ENCODE data around the gene HGFAC.

Gene HGFAC

GRCh38 chr4:3442959-3443749 lies 1.4 kb downstream of the HGFAC start:
- DNase-seq (ENCODE audit: low read depth) = peak; percentile 30
- TF ChIP-seq, protein P1, sequence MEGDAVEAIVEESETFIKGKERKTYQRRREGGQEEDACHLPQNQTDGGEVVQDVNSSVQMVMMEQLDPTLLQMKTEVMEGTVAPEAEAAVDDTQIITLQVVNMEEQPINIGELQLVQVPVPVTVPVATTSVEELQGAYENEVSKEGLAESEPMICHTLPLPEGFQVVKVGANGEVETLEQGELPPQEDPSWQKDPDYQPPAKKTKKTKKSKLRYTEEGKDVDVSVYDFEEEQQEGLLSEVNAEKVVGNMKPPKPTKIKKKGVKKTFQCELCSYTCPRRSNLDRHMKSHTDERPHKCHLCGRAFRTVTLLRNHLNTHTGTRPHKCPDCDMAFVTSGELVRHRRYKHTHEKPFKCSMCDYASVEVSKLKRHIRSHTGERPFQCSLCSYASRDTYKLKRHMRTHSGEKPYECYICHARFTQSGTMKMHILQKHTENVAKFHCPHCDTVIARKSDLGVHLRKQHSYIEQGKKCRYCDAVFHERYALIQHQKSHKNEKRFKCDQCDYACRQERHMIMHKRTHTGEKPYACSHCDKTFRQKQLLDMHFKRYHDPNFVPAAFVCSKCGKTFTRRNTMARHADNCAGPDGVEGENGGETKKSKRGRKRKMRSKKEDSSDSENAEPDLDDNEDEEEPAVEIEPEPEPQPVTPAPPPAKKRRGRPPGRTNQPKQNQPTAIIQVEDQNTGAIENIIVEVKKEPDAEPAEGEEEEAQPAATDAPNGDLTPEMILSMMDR (conservative IDR thresholded peaks at IDR 0.05; ENCODE audit: low read depth, low read length) = peak; percentile 84

DNA sequence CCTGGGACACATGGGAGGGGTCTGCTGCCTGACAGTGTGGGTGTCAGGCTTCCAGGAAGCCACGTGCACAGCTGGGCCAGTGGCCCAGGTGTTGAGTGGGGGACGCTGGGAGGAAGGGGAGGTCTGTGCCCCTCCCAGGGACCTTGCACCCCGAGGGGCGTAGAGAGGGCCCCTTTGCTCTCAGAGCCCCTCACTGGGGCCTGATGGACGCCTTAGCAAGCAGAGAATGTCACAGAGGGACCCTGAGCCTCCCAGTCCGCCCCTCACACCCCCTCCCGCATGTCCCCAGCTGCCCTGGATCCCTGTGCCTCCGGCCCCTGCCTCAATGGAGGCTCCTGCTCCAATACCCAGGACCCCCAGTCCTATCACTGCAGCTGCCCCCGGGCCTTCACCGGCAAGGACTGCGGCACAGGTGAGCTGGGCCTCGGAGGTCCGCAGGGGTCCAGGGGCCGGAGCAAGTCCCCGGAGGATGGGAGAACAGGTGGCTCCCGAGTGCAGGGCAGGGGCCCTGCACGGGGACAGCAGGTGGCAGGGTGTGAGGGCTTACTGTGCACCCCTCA lies 2.1 kb downstream of the HGFAC start:
- TF ChIP-seq, protein P1 (conservative IDR thresholded peaks at IDR 0.05; ENCODE audit: low read depth, low read length) = no peak
- no peak overlapping the region for H3K4me3 ChIP-seq (ENCODE audit: low read depth, low read length)
- DNase-seq (ENCODE audit: low read depth) = no peak

More at GRCh38 chr4:3442959-3443749, 1.4 kb downstream of the HGFAC start:
- H3K4me3 ChIP-seq (ENCODE audit: low read depth, low read length) = no peak overlapping the region

DNA sequence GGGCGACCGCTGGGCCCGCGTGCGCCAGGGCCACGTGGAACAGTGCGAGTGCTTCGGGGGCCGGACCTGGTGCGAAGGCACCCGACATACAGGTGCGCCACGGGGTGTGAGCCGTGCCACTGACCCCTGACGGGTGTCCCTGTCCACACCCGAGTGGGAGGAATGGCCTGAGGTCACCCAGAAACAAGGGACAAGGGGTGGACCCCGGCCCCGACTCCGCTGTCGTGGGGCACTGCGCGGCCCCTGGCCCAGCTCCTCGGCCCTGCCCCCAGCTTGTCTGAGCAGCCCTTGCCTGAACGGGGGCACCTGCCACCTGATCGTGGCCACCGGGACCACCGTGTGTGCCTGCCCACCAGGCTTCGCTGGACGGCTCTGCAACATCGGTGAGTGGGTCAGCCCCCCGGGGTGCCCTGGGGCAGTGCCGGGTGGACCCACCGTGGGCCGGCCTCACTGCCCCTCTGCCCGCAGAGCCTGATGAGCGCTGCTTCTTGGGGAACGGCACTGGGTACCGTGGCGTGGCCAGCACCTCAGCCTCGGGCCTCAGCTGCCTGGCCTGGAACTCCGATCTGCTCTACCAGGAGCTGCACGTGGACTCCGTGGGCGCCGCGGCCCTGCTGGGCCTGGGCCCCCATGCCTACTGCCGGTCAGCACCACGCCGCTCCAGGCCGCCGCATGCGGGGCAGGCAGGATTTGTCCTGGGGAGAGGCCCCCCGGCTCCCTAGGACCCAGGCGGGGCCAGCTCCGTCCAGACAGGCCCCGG lies 2.8 kb downstream of the HGFAC start:
- TF ChIP-seq, protein P1 (conservative IDR thresholded peaks at IDR 0.05; ENCODE audit: low read depth, low read length) = no peak
- no peak for DNase-seq (ENCODE audit: low read depth)
- no peak overlapping the region for H3K4me3 ChIP-seq (ENCODE audit: low read depth, low read length)

DNA sequence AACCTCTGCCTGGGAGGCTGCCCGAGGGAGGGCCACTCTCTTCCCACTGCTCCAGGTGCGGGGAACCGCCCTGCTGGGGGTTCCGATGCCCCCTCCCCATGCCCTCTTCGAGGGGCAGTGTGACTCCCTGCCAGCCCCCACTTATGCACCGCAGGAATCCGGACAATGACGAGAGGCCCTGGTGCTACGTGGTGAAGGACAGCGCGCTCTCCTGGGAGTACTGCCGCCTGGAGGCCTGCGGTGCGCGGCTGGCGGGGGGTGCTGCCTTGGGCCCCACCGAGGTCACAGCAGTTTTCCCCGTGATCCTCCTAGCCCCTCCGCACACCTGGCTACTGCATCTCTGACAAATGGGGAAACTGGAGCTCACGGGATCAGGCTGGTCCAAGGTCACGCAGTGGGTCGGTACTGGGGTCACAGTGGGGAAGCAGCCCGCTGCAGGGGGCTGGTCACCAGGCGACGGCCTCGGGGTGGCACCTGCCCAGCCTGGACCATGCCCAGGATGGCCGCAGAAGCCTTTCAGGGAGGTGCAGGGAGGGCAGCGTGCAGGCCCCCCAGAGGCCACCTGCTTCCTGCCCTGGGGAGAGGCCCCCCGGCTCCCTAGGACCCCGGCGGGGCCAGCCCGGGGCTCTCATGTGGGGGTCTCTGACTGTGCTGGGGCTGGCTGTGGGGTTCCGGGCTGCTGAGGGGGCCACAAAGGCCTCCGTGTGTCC lies 3.5 kb downstream of the HGFAC start:
- no peak for DNase-seq (ENCODE audit: low read depth)
- TF ChIP-seq, protein P1 (conservative IDR thresholded peaks at IDR 0.05; ENCODE audit: low read depth, low read length) = no peak
- H3K4me3 ChIP-seq (ENCODE audit: low read depth, low read length) = no peak overlapping the region

- no peak for DNase-seq (ENCODE audit: low read depth)
- TF ChIP-seq, protein P1 (conservative IDR thresholded peaks at IDR 0.05; ENCODE audit: low read depth, low read length) = no peak
- H3K4me3 ChIP-seq (ENCODE audit: low read depth, low read length) = no peak overlapping the region
These were observed 4.2 kb downstream of the HGFAC start for GRCh38 chr4:3445829-3446545.

- DNase-seq (ENCODE audit: low read depth) = no peak
- no peak overlapping the region for H3K4me3 ChIP-seq (ENCODE audit: low read depth, low read length)
- TF ChIP-seq, protein P1 (conservative IDR thresholded peaks at IDR 0.05; ENCODE audit: low read depth, low read length) = no peak
These were observed 5.0 kb downstream of the HGFAC start for GRCh38 chr4:3446631-3447320.
